CD4-positive, CD25-positive, alpha-beta regulatory T cell (primary cell): ENCODE measurements around the gene ATP6V1B1. TPM values are rescaled to one million over a fixed set of nuclear protein-coding genes. Genes with fewer than 3 reads are reported as not detected.

Experiments used
- ATAC-seq, 2 donors: fragments of 150-1000 bp; cut with Tn5 transposase; one replicate each; pipeline ENCODE4 v1.10.0; 2021; ENCODE audit warnings: low read depth in 2 of 2, moderate number of reproducible peaks in 2 of 2, moderate library complexity in 1 of 2
- DNase-seq, 3 donors: peaks; one replicate each; pipeline versions ENCODE4 v3.0.0 to v3.0.0-alpha.2; 2012 to 2022; ENCODE audit warnings: mixed read lengths in 1 of 3
- H3K27ac ChIP-seq: one replicate; pipeline ENCODE4 v1.7.0; 2013; ENCODE audit warnings: mild to moderate bottlenecking, low read length; ENCODE audit not compliant: insufficient read depth, poor library complexity, severe bottlenecking
- H3K27me3 ChIP-seq: one replicate; pipeline ENCODE4 v1.7.0; 2013; ENCODE audit warnings: low read length; ENCODE audit not compliant: control insufficient read depth, insufficient read depth
- H3K36me3 ChIP-seq: one replicate; pipeline ENCODE4 v1.7.0; 2013; ENCODE audit warnings: mild to moderate bottlenecking, low read length, moderate library complexity; ENCODE audit not compliant: control insufficient read depth, insufficient read depth
- H3K4me1 ChIP-seq: 2 replicates; pipeline ENCODE4 v1.7.0; 2013; ENCODE audit warnings: mild to moderate bottlenecking, low read length; ENCODE audit not compliant: insufficient read depth, control insufficient read depth, poor library complexity, severe bottlenecking
- H3K4me3 ChIP-seq: one replicate; pipeline ENCODE4 v1.7.0; 2013; ENCODE audit warnings: low read depth, mild to moderate bottlenecking, low read length, moderate library complexity
- H3K9me3 ChIP-seq, 2 experiments: 1 replicate in 1 of 2; 2 replicates in 1 of 2; pipeline ENCODE4 v1.7.0; 2013; ENCODE audit warnings: low read length in 2 of 2, mild to moderate bottlenecking in 1 of 2, moderate library complexity in 1 of 2; ENCODE audit not compliant: control insufficient read depth in 2 of 2
- H3K27ac Mint-ChIP-seq, 3 donors: one replicate each; pipeline ENCODE4 v1.8.0; 2020 to 2022; ENCODE audit warnings: mild to moderate bottlenecking in 3 of 3, mixed read lengths in 3 of 3, moderate library complexity in 2 of 3
- H3K27me3 Mint-ChIP-seq: one replicate; pipeline ENCODE4 v1.8.0; 2022; ENCODE audit warnings: mild to moderate bottlenecking, mixed read lengths
- H3K36me3 Mint-ChIP-seq: one replicate; pipeline ENCODE4 v1.8.0; 2020; ENCODE audit warnings: mixed read lengths
- H3K4me1 Mint-ChIP-seq, 4 donors: one replicate each; pipeline ENCODE4 v1.8.0; 2020 to 2022; ENCODE audit warnings: mixed read lengths in 4 of 4, mild to moderate bottlenecking in 1 of 4
- H3K4me3 Mint-ChIP-seq, 4 donors: one replicate each; pipeline ENCODE4 v1.8.0; 2020 to 2022; ENCODE audit warnings: mild to moderate bottlenecking in 4 of 4, mixed read lengths in 4 of 4, moderate library complexity in 3 of 4
- H3K9me3 Mint-ChIP-seq, 7 donors: one replicate each; pipeline ENCODE4 v1.8.0; 2020 to 2022; ENCODE audit warnings: mixed read lengths in 7 of 7, mild to moderate bottlenecking in 3 of 7, moderate library complexity in 2 of 7
- polyA plus RNA-seq, 4 donors: library from polyadenylated mRNA; unstranded; fragments of 300-500 nt; fragmentation: Illumina TruSeq; gene quantifications; one replicate each; pipeline ENCODE4 v1.2.3, GENCODE V29; 2021
- total RNA-seq: library from RNA; stranded (reverse); gene quantifications from one replicate; pipeline ENCODE4 v1.2.3, GENCODE V29; 2022

ATP6V1B1 gene
- total and polyA plus RNA-seq, 5 donors from 2014 or later, result not detected

DNA sequence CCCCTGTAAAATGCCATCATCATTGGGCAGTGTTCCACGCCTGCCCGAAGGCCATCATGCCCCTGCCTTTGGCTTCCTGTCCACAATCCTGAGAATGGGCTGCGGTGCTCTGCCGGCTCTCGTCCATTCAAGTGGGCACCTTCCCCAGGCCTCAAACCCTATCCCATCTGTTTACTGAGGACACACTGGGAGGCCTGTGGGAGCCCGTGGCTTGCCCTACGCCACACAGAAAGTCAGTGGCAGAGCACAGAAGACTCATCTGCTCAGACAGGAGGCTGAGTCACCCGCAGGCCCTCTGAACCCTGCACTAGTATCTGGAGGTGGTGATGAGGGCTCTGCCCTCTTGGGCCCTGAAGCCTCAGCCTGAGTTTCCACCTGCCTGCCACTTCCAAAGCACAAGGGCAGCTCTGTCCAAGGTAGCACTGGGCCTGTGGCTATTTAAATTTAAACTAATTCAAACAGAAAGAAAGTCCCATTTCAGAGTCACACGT is 23.6 kb downstream of the ATP6V1B1 start:
- Mint-ChIP-seq H3K4me1 (peaks cover 0 to 7% (median 0%) of the 10 kb centered on the region in 4 donors), H3K27me3 (peaks cover 44% of the 10 kb centered on the region), H3K27ac (no peak overlapping the region), H3K4me3 (no peak overlapping the region), H3K9me3 (no peaks in the 10 kb centered on the region), H3K36me3 (no peaks in the 10 kb centered on the region)
- H3K9me3 ChIP-seq, result no peaks in the 10 kb centered on the region
- no peaks in the 10 kb centered on the region for H3K4me1 ChIP-seq
- no peak for ATAC-seq
- H3K4me3 ChIP-seq, result no peak overlapping the region
- H3K27me3 ChIP-seq, result peaks cover 16% of the 10 kb centered on the region
- H3K36me3 ChIP-seq, result no peaks in the 10 kb centered on the region
- H3K27ac ChIP-seq, result no peak overlapping the region
- DNase-seq, result no peak

- peaks cover 42% of the 10 kb centered on the region for H3K27me3 Mint-ChIP-seq
- H3K27me3 ChIP-seq, result peaks cover 8% of the 10 kb centered on the region
Measured at GRCh38 chr2:70959851-70960832, 24.4 kb downstream of the ATP6V1B1 start.

GRCh38 chr2:70960833-70961647 is 25.3 kb downstream of the ATP6V1B1 start:
- Mint-ChIP-seq H3K4me1 (peaks cover 4 to 13% (median 7%) of the 10 kb centered on the region in 4 donors), H3K9me3 (no peaks in the 10 kb centered on the region), H3K4me3 (peak overlapping the region in 1 of 4 donors; percentile 10), H3K36me3 (no peaks in the 10 kb centered on the region), H3K27ac (peak overlapping the region in 1 of 3 donors; percentile 32), H3K27me3 (peaks cover 38% of the 10 kb centered on the region)
- Histone ChIP-seq H3K4me3 (no peak overlapping the region), H3K27me3 (peaks cover under 1% of the 10 kb centered on the region), H3K27ac (no peak overlapping the region), H3K9me3 (no peaks in the 10 kb centered on the region), H3K4me1 (peaks cover 9% of the 10 kb centered on the region), H3K36me3 (no peaks in the 10 kb centered on the region)
- DNase-seq (no peak), ATAC-seq (no peak)

More at GRCh38 chr2:70959851-70960832, 24.4 kb downstream of the ATP6V1B1 start:
- no peak for DNase-seq
- Histone ChIP-seq H3K4me1 (peaks cover 8% of the 10 kb centered on the region), H3K9me3 (no peaks in the 10 kb centered on the region), H3K4me3 (no peak overlapping the region), H3K27ac (no peak overlapping the region), H3K36me3 (no peaks in the 10 kb centered on the region)
- ATAC-seq, result no peak
- peaks cover 3 to 12% (median 6%) of the 10 kb centered on the region in 4 donors for H3K4me1 Mint-ChIP-seq
- no peaks in the 10 kb centered on the region for H3K36me3 Mint-ChIP-seq
- no peak overlapping the region for H3K27ac Mint-ChIP-seq
- no peak overlapping the region for H3K4me3 Mint-ChIP-seq
- H3K9me3 Mint-ChIP-seq, result no peaks in the 10 kb centered on the region

DNA sequence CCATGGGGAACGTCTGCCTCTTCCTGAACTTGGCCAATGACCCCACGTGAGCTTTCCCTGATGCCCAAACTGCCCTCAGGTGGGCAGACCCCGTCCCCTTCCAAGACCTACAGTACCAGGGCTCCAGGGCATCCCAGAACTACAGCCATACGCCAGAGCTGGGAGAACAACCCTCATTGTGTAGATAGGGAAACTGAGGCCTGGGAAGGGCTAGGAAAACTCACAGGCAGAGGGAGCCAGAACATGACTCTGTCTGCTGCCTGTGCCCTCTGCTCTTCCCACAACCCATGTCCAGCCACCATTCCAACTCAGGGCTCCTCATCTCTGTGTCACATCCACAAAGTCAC is 25.9 kb downstream of the ATP6V1B1 start:
- no peak overlapping the region for H3K4me3 ChIP-seq
- peaks cover 9% of the 10 kb centered on the region for H3K4me1 ChIP-seq
- DNase-seq (no peak), ATAC-seq (no peak)
- Mint-ChIP-seq H3K27me3 (peaks cover 32% of the 10 kb centered on the region), H3K4me3 (no peak overlapping the region), H3K36me3 (no peaks in the 10 kb centered on the region), H3K4me1 (peaks cover 4 to 13% (median 7%) of the 10 kb centered on the region in 4 donors), H3K27ac (peak overlapping the region in 1 of 3 donors; percentile 32), H3K9me3 (no peaks in the 10 kb centered on the region)
- H3K27ac ChIP-seq, result no peak overlapping the region
- H3K36me3 ChIP-seq, result no peaks in the 10 kb centered on the region
- H3K9me3 ChIP-seq, result no peaks in the 10 kb centered on the region
- no peaks in the 10 kb centered on the region for H3K27me3 ChIP-seq

DNA sequence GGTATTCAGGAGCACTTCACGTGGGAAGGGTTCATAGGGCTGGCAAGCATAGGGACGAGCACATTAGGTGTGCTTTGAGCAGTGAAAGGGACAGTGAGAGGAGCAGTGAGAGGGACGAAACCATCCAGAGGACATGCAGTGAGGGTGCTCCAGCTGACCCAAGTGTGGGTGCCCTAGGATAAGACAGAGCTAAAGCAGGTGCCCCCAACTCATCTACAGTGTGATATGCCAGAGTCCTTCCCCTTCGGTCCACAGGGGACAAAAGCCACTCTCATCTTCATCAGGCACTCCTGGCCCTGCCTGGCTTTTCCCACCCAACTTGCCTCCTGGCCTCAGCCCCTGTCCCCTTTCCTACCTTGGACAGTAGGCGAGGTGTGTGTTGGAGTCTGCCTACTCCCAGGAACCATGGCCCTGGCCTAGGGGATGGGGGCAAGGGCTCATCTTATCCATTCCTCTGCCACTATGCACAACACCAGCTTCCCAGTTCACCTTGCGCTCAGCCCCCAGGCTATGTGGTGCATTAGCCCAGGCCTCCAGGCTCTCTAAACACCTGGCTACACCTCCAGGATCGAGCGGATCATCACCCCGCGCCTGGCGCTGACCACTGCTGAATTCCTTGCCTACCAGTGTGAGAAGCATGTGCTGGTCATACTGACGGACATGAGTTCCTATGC is 26.6 kb downstream of the ATP6V1B1 start:
- no peak overlapping the region for H3K27ac Mint-ChIP-seq
- H3K36me3 Mint-ChIP-seq, result no peaks in the 10 kb centered on the region
- peaks cover 9% of the 10 kb centered on the region for H3K4me1 ChIP-seq
- no peak for ATAC-seq
- no peaks in the 10 kb centered on the region for H3K9me3 ChIP-seq
- H3K27me3 ChIP-seq, result no peaks in the 10 kb centered on the region
- H3K4me1 Mint-ChIP-seq, result peaks cover 4 to 13% (median 7%) of the 10 kb centered on the region in 4 donors
- no peaks in the 10 kb centered on the region for H3K9me3 Mint-ChIP-seq
- H3K36me3 ChIP-seq, result no peaks in the 10 kb centered on the region
- peaks cover 27% of the 10 kb centered on the region for H3K27me3 Mint-ChIP-seq
- DNase-seq, result no peak
- no peak overlapping the region for H3K27ac ChIP-seq
- no peak overlapping the region for H3K4me3 ChIP-seq
- H3K4me3 Mint-ChIP-seq, result no peak overlapping the region

DNA sequence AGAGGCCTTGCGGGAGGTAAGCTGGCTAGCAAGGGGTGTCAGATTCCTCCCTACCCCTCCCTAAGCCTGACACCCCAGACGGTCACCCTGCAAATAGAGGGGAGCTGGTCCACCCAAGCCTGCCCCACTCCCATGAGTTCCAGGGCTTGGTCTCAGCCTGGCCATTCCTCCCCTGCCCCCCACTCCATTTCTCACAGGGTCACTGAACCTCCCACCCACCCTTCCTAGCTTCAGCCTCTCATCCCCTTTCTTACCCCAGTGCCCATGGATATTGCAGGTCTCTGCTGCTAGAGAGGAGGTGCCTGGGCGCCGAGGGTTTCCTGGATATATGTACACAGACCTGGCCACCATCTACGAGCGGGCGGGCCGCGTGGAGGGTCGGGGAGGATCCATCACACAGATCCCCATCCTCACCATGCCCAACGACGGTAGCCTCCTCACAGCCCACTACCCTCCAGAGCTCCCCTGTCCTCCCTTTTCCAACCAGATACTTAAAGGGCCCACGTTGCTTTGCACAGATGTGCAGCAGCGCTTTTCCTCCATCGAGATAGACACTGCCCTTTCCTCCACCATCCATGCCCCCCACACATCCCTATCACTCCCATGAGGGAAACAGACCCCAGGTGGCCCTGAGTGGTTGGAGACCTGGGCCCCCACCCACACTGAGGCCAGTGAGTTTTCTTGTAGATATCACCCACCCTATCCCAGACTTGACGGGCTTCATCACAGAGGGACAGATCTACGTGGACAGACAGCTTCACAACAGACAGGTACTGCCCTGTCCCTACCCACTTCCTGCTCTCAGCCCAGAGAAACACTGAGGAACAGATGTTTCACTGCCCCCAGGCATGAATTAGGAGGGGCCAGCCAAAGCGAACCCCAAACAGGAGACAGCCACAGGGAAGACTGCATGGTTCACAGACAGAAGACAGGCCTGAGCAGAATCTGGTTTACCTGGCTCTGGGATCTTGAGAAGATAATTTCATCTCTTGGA is 27.5 kb downstream of the ATP6V1B1 start:
- Histone ChIP-seq H3K9me3 (no peaks in the 10 kb centered on the region), H3K36me3 (no peaks in the 10 kb centered on the region), H3K27me3 (no peaks in the 10 kb centered on the region), H3K4me1 (peaks cover 9% of the 10 kb centered on the region), H3K4me3 (no peak overlapping the region), H3K27ac (no peak overlapping the region)
- Mint-ChIP-seq H3K27me3 (peaks cover 27% of the 10 kb centered on the region), H3K4me3 (peak overlapping the region in 1 of 4 donors; percentile 60), H3K36me3 (no peaks in the 10 kb centered on the region), H3K27ac (peak overlapping the region in 1 of 3 donors; percentile 20), H3K4me1 (peaks cover 4 to 11% (median 7%) of the 10 kb centered on the region in 4 donors), H3K9me3 (no peaks in the 10 kb centered on the region)
- ATAC-seq, result no peak
- no peak for DNase-seq
